NB4 (cell line): Measurements from ENCODE around the gene ANKRD30A.

Source experiments
- MYC ChIP-seq: IDR thresholded peaks from 2 replicates; pipeline ENCODE4 v1.6.1; 2011; ENCODE audit warnings: low read depth, low read length
- POLR2A ChIP-seq: IDR thresholded peaks from 2 replicates; pipeline ENCODE4 v1.6.1; 2011; ENCODE audit warnings: mild to moderate bottlenecking; ENCODE audit not compliant: insufficient read length; ENCODE audit errors: extremely low read depth
- TF ChIP-seq, protein P1 (sequence below): IDR thresholded peaks from one replicate; pipeline ENCODE4 v1.5.1; 2012; ENCODE audit warnings: low read depth, low read length

DNA sequence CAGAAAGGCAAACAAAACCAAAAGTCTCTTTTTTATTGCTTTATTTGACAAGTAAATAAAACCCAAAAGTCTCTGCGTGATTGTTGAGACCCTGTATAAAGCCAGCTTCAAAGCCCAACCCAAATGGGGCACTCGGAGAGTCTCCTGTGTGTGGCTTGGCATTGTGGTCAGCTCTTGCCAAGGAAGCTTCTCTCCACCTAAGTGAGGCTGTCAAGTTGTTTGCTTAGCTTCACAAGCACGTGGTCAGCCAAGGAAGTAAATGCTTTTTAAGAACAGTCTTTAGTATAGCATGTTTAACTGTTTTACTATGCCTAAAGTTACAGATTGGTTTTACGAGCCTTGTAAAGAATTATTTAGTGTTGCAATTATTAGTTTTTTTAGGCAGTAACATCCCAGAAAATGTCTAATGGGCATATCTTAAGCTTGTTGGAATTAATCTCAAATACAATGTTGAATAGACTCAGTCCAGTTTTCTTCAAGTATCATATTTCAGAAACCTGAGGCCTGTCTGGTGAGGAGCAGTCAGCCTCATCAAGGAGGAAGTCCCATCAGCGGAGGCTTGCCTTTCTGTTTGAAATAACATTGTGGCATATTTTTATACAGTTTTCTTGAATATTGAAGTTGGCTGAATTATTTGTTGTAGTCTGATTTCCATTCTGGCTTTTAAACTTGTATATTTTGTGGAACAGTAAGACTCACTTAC lies 144.3 kb downstream of the ANKRD30A start:
- TF ChIP-seq, protein P1, sequence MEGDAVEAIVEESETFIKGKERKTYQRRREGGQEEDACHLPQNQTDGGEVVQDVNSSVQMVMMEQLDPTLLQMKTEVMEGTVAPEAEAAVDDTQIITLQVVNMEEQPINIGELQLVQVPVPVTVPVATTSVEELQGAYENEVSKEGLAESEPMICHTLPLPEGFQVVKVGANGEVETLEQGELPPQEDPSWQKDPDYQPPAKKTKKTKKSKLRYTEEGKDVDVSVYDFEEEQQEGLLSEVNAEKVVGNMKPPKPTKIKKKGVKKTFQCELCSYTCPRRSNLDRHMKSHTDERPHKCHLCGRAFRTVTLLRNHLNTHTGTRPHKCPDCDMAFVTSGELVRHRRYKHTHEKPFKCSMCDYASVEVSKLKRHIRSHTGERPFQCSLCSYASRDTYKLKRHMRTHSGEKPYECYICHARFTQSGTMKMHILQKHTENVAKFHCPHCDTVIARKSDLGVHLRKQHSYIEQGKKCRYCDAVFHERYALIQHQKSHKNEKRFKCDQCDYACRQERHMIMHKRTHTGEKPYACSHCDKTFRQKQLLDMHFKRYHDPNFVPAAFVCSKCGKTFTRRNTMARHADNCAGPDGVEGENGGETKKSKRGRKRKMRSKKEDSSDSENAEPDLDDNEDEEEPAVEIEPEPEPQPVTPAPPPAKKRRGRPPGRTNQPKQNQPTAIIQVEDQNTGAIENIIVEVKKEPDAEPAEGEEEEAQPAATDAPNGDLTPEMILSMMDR, result no peak
- TF ChIP-seq MYC (peak; percentile 41; the same call in 1 of the 2 replicates), POLR2A (no peak)
